GM12878 (cell line): ENCODE results near the gene ZBTB3. TPM values are rescaled to one million over a fixed set of nuclear protein-coding genes. Genes with fewer than 3 reads are reported as not detected.

Source experiments
- ATF7 ChIP-seq: fragments of 450-650 bp; IDR thresholded peaks from 2 replicates; pipeline ENCODE4 v1.6.1; 2016; ENCODE audit warnings: low read depth, mild to moderate bottlenecking
- DPF2 ChIP-seq: fragments of 450-650 bp; IDR thresholded peaks from 2 replicates; pipeline ENCODE4 v1.6.1; 2017; ENCODE audit warnings: mild to moderate bottlenecking
- EED ChIP-seq: sonication (generic); IDR thresholded peaks from 2 replicates; pipeline ENCODE4 v1.6.1; 2016; ENCODE audit warnings: antibody characterized with exemption, low read depth
- EGR1 ChIP-seq, 2 experiments: IDR thresholded peaks; 1 replicate in 1 of 2; 2 replicates in 1 of 2; pipeline ENCODE4 v1.6.1; 2011 to 2012; ENCODE audit warnings: low read depth in 2 of 2, low read length in 2 of 2, borderline replicate concordance in 1 of 2, mild to moderate bottlenecking in 1 of 2, moderate library complexity in 1 of 2
- ETV6 ChIP-seq, 2 experiments: fragments of 450-650 bp in 1 of 2; IDR thresholded peaks in 1 of 2; conservative IDR thresholded peaks in 1 of 2; 2 replicates each; pipeline ENCODE4 v1.6.1; 2014; ENCODE audit warnings: antibody characterized with exemption in 1 of 2, borderline replicate concordance in 1 of 2, low read depth in 1 of 2, mild to moderate bottlenecking in 1 of 2, moderate library complexity in 1 of 2
- GABPA ChIP-seq: IDR thresholded peaks from 2 replicates; pipeline ENCODE4 v1.6.1; 2014; ENCODE audit warnings: antibody characterized with exemption, low read depth, mild to moderate bottlenecking, inconsistent platforms
- HDAC6 ChIP-seq: fragments of 200-600 bp; sonication (generic); IDR thresholded peaks from one replicate; pipeline ENCODE4 v1.8.0; 2017; ENCODE audit warnings: antibody characterized with exemption; ENCODE audit not compliant: unreplicated experiment
- KAT2A ChIP-seq: conservative IDR thresholded peaks from 2 replicates; pipeline ENCODE4 v1.6.1; 2011; ENCODE audit warnings: low read depth, low read length; ENCODE audit not compliant: control insufficient read depth
- KLF5 ChIP-seq: fragments of 450-650 bp; IDR thresholded peaks from 2 replicates; pipeline ENCODE4 v1.6.1; 2014; ENCODE audit warnings: mild to moderate bottlenecking; ENCODE audit not compliant: partially characterized antibody
- MEF2B ChIP-seq: fragments of 450-650 bp; IDR thresholded peaks from 2 replicates; pipeline ENCODE4 v1.6.1; 2018; ENCODE audit warnings: mild to moderate bottlenecking, moderate library complexity; ENCODE audit not compliant: partially characterized antibody, poor library complexity, severe bottlenecking
- MLLT1 ChIP-seq: fragments of 450-650 bp; IDR thresholded peaks from 2 replicates; pipeline ENCODE4 v1.6.1; 2016; ENCODE audit warnings: mild to moderate bottlenecking
- MTA3 ChIP-seq: IDR thresholded peaks from 2 replicates; pipeline ENCODE4 v1.6.1; 2012; ENCODE audit warnings: low read length, inconsistent platforms, borderline replicate concordance
- NBN ChIP-seq: fragments of 450-650 bp; IDR thresholded peaks from 2 replicates; pipeline ENCODE4 v1.6.1; 2016
- NFYA ChIP-seq: IDR thresholded peaks from 2 replicates; pipeline ENCODE4 v1.6.1; 2011; ENCODE audit warnings: low read depth, mild to moderate bottlenecking, low read length, improper control_type of control experiment, borderline replicate concordance
- POLR2A ChIP-seq: IDR thresholded peaks from 2 replicates; pipeline ENCODE4 v1.6.1; 2011; ENCODE audit warnings: low read depth, mild to moderate bottlenecking, low read length
- POLR2AphosphoS2 ChIP-seq: IDR thresholded peaks from 2 replicates; pipeline ENCODE4 v1.6.1; 2011; ENCODE audit warnings: low read depth, mild to moderate bottlenecking, low read length, improper control_type of control experiment, moderate library complexity
- SIX5 ChIP-seq: IDR thresholded peaks from 2 replicates; pipeline ENCODE4 v1.6.1; 2011; ENCODE audit warnings: mild to moderate bottlenecking, low read depth, low read length, moderate library complexity; ENCODE audit not compliant: severe bottlenecking
- SMC3 ChIP-seq: IDR thresholded peaks from 2 replicates; pipeline ENCODE4 v1.6.1; 2011; ENCODE audit warnings: low read length, improper control_type of control experiment, borderline replicate concordance
- SREBF1 ChIP-seq: IDR thresholded peaks from 2 replicates; pipeline ENCODE4 v1.6.1; 2012; ENCODE audit warnings: mild to moderate bottlenecking, low read length
- TCF12 ChIP-seq: IDR thresholded peaks from 2 replicates; pipeline ENCODE4 v1.6.1; 2011; ENCODE audit warnings: low read depth, mild to moderate bottlenecking, low read length
- TCF3 ChIP-seq: IDR thresholded peaks from 2 replicates; pipeline ENCODE4 v1.6.1; 2012; ENCODE audit warnings: low read depth, mild to moderate bottlenecking, low read length, borderline replicate concordance; ENCODE audit not compliant: insufficient read depth
- WRNIP1 ChIP-seq: IDR thresholded peaks from 2 replicates; pipeline ENCODE4 v1.6.1; 2011; ENCODE audit warnings: low read depth, low read length, improper control_type of control experiment, borderline replicate concordance
- ZNF384 ChIP-seq: IDR thresholded peaks from 2 replicates; pipeline ENCODE4 v1.6.1; 2012; ENCODE audit warnings: low read depth, mild to moderate bottlenecking, low read length, improper control_type of control experiment, borderline replicate concordance
- polyA plus RNA-seq, 11 experiments: library from polyadenylated mRNA; depleted of rRNA in 4 of 11; unstranded in 6 of 11; stranded (reverse) in 5 of 11; fragments of >200 nt; fragmentation: Nextera tagmentation in 4 of 11; fragmentation: Illumina TruSeq in 1 of 11; extraction: Ambion mirVana in 4 of 11; extraction: Trizol in 1 of 11; gene quantifications; 1 replicate in 1 of 11; 2 replicates in 10 of 11; pipeline versions ENCODE4 v1.2.1 to v1.2.3, GENCODE V29; 2011 to 2016; ENCODE audit warnings: inconsistent platforms in 2 of 11, missing spikeins in 2 of 11, low read depth in 1 of 11
- total RNA-seq, 4 experiments: library from RNA; depleted of rRNA in 3 of 4; stranded (reverse); fragments of >200 nt in 3 of 4; fragmentation: Illumina TruSeq in 1 of 4; extraction: Trizol in 1 of 4; gene quantifications; 2 replicates each; pipeline versions ENCODE4 v1.2.1 to v1.2.3, GENCODE V29; 2013 to 2021
- TF ChIP-seq, protein P1 (sequence below): IDR thresholded peaks from 2 replicates; pipeline ENCODE4 v1.6.1; 2011; ENCODE audit warnings: borderline replicate concordance, low read depth, mild to moderate bottlenecking, moderate library complexity, low read length; ENCODE audit not compliant: insufficient read depth, poor library complexity, severe bottlenecking
- TF ChIP-seq, protein P2 (sequence below): IDR thresholded peaks from 2 replicates; pipeline ENCODE4 v1.6.1; 2012; ENCODE audit warnings: low read depth, low read length, improper control_type of control experiment
- TF ChIP-seq, protein P3 (sequence below): fragments of 450-650 bp; conservative IDR thresholded peaks from 2 replicates; pipeline ENCODE4 v1.6.1; 2017; ENCODE audit warnings: mild to moderate bottlenecking, moderate library complexity

The ZBTB3 gene
- total and polyA plus RNA-seq, 10 of the 15 experiments (the other 5 are each of a cell fraction or from before 2014, with no cell fraction given) = 1.4 to 7.7 (median 4.8) TPM

GRCh38 chr11:62709247-62710000 lies 44.5 kb downstream of the ZBTB3 start (continued):
- no peak for TF ChIP-seq TCF12
- TF ChIP-seq, protein P1, sequence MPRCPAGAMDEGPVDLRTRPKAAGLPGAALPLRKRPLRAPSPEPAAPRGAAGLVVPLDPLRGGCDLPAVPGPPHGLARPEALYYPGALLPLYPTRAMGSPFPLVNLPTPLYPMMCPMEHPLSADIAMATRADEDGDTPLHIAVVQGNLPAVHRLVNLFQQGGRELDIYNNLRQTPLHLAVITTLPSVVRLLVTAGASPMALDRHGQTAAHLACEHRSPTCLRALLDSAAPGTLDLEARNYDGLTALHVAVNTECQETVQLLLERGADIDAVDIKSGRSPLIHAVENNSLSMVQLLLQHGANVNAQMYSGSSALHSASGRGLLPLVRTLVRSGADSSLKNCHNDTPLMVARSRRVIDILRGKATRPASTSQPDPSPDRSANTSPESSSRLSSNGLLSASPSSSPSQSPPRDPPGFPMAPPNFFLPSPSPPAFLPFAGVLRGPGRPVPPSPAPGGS = peak; percentile 73
- TF ChIP-seq, protein P2, sequence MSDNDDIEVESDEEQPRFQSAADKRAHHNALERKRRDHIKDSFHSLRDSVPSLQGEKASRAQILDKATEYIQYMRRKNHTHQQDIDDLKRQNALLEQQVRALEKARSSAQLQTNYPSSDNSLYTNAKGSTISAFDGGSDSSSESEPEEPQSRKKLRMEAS = peak; percentile 76
- TF ChIP-seq KLF5 = peak; percentile 63
- TF ChIP-seq MLLT1 = peak; percentile 67
- no peak for TF ChIP-seq ETV6 (conservative IDR thresholded peaks at IDR 0.05 in 1 of 2, IDR thresholded peaks at IDR 0.05 in 1 of 2; ENCODE audit: borderline replicate concordance in 1 of 2, low read depth in 1 of 2)
- TF ChIP-seq GABPA = peak; percentile 81
- no peak for TF ChIP-seq EED
- TF ChIP-seq DPF2 = no peak; the same call in 1 of the 2 replicates
- TF ChIP-seq POLR2AphosphoS2 = peak; percentile 93
- TF ChIP-seq ATF7 = peak; percentile 24; the same call in 1 of the 2 replicates
- TF ChIP-seq MEF2B = no peak
- no peak for TF ChIP-seq EGR1 (IDR thresholded peaks at IDR 0.05; ENCODE audit: borderline replicate concordance in 1 of 2, low read depth in 2 of 2, low read length in 2 of 2)
- TF ChIP-seq ZNF384 = no peak
- TF ChIP-seq TCF3 = no peak
- no peak for TF ChIP-seq WRNIP1
- TF ChIP-seq, protein P3, sequence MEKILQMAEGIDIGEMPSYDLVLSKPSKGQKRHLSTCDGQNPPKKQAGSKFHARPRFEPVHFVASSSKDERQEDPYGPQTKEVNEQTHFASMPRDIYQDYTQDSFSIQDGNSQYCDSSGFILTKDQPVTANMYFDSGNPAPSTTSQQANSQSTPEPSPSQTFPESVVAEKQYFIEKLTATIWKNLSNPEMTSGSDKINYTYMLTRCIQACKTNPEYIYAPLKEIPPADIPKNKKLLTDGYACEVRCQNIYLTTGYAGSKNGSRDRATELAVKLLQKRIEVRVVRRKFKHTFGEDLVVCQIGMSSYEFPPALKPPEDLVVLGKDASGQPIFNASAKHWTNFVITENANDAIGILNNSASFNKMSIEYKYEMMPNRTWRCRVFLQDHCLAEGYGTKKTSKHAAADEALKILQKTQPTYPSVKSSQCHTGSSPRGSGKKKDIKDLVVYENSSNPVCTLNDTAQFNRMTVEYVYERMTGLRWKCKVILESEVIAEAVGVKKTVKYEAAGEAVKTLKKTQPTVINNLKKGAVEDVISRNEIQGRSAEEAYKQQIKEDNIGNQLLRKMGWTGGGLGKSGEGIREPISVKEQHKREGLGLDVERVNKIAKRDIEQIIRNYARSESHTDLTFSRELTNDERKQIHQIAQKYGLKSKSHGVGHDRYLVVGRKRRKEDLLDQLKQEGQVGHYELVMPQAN = peak; percentile 52
- no peak for TF ChIP-seq NFYA
- TF ChIP-seq SIX5 = peak; percentile 84
- TF ChIP-seq MTA3 = peak; percentile 72; the same call in 1 of the 2 replicates
- no peak for TF ChIP-seq KAT2A
- TF ChIP-seq NBN = peak; percentile 66
- TF ChIP-seq HDAC6 = no peak
- TF ChIP-seq POLR2A = peak; percentile 72
- TF ChIP-seq SREBF1 = 0 out of 2 replicates have a peak, but pooled peaks have one; percentile 30
- no peak for TF ChIP-seq SMC3
